Measurements from ENCODE around the gene RTTN. TPM values are rescaled to one million over a fixed set of nuclear protein-coding genes. Genes with fewer than 3 reads are reported as not detected.

The RTTN gene
- total and polyA plus RNA-seq, 2 of the 4 experiments (the other 2 are of a cell fraction) = 5.8 to 19.9 TPM

GRCh38 chr18:70021498-70021897 lies 184.0 kb downstream of the RTTN start:
- in situ Hi-C loops (cut with MboI; ENCODE audit: low sequenced_read_pairs) (no loop called here), intact Hi-C loops (cut with micrococcal nuclease) (no loop called here), dilution Hi-C loops (cut with HindIII; ENCODE audit: low sequenced_read_pairs, unreplicated experiment) (no loop called here)
- no peak overlapping the region for H3K4me3 ChIP-seq (ENCODE audit: insufficient read depth, low read depth, low read length)
- ATAC-seq (ENCODE audit: low read depth) (no peak), DNase-seq (no peak)
- no peak overlapping the region for H3K4ac ChIP-seq (ENCODE audit: low read depth, low read length)
- no peak overlapping the region for H4K5ac ChIP-seq (ENCODE audit: low read depth, low read length)
- H3K4me1 ChIP-seq (ENCODE audit: control insufficient read depth, insufficient read depth, low read length) = no peaks in the 10 kb centered on the region
- ChIA-PET POLR2A (ENCODE audit: unreplicated experiment) (no interaction called here), CTCF (no interaction called here)
- no peak overlapping the region for H2BK120ac ChIP-seq (ENCODE audit: low read depth, low read length)
- no peak overlapping the region for H3K23ac ChIP-seq (ENCODE audit: low read depth, low read length)
- no peaks in the 10 kb centered on the region for H3K27me3 ChIP-seq (ENCODE audit: control insufficient read depth, insufficient read depth, low read length)
- H2AFZ ChIP-seq (replicated peaks; ENCODE audit: low read length, poor library complexity) = no peak overlapping the region
- no peak for TF ChIP-seq BHLHE40 (IDR thresholded peaks at IDR 0.05; ENCODE audit: low read depth, low read length)
- TF ChIP-seq NFE2L2 (IDR thresholded peaks at IDR 0.05; ENCODE audit: low read depth, low read length) = no peak
- TF ChIP-seq, protein P1, sequence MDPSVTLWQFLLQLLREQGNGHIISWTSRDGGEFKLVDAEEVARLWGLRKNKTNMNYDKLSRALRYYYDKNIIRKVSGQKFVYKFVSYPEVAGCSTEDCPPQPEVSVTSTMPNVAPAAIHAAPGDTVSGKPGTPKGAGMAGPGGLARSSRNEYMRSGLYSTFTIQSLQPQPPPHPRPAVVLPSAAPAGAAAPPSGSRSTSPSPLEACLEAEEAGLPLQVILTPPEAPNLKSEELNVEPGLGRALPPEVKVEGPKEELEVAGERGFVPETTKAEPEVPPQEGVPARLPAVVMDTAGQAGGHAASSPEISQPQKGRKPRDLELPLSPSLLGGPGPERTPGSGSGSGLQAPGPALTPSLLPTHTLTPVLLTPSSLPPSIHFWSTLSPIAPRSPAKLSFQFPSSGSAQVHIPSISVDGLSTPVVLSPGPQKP (IDR thresholded peaks at IDR 0.05; ENCODE audit: borderline replicate concordance, low read depth, low read length) = no peak
- TF ChIP-seq RAD21 (IDR thresholded peaks at IDR 0.05; ENCODE audit: low read length) = no peak
- no peak overlapping the region for H2AK9ac ChIP-seq (replicated peaks; ENCODE audit: low read depth, low read length, poor library complexity)
- no peak overlapping the region for H3K27ac ChIP-seq (ENCODE audit: insufficient read depth, low read length)
- H3K9me3 ChIP-seq (ENCODE audit: control insufficient read depth, insufficient read depth, low read length) = no peaks in the 10 kb centered on the region
- H3K18ac ChIP-seq (ENCODE audit: low read depth, low read length) = no peak overlapping the region
- H4K8ac ChIP-seq (ENCODE audit: low read depth in 2 of 2, low read length in 2 of 2) = no peak overlapping the region
- H3K9me1 ChIP-seq (ENCODE audit: insufficient read depth, low read length) = no peaks in the 10 kb centered on the region
- H3K36me3 ChIP-seq (ENCODE audit: control insufficient read depth, insufficient read depth, low read length) = peaks cover 6% of the 10 kb centered on the region
- H4K91ac ChIP-seq (ENCODE audit: insufficient read depth, low read depth, low read length) = no peak overlapping the region
- H3K79me1 ChIP-seq (ENCODE audit: low read depth in 1 of 2, low read length in 2 of 2) = no peaks in the 10 kb centered on the region
- no peak overlapping the region for H3K56ac ChIP-seq (ENCODE audit: extremely low read depth, insufficient read depth, low read length)
- H4K20me1 ChIP-seq (ENCODE audit: insufficient read depth, low read length) = no peaks in the 10 kb centered on the region
- H3K14ac ChIP-seq (replicated peaks; ENCODE audit: low read depth, low read length) = no peak overlapping the region
- no peak overlapping the region for H2AK5ac ChIP-seq (ENCODE audit: low read depth, low read length)
- H2BK15ac ChIP-seq (ENCODE audit: low read depth, low read length) = no peak overlapping the region
- no peak overlapping the region for H2BK20ac ChIP-seq (ENCODE audit: low read depth, low read length)
- H3K4me2 ChIP-seq (ENCODE audit: low read depth, low read length) = no peak overlapping the region
- no TSS peak for BruUV-seq (replicated peaks)
- no peak overlapping the region for H2BK5ac ChIP-seq (ENCODE audit: low read depth, low read length, poor library complexity, severe bottlenecking)
- H3K9ac ChIP-seq (ENCODE audit: low read depth, low read length) = no peak overlapping the region
- no CpG with 5 or more reads among the region's 1 CpG for WGBS, 2 experiments (ENCODE audit: extremely low coverage in 2 of 2, insufficient read length in 1 of 2)
